BE2C (cell line): Measurements from ENCODE around the gene SPINT2. TPM values are rescaled to one million over a fixed set of nuclear protein-coding genes. Genes with fewer than 3 reads are reported as not detected.

Experiments used
- DNase-seq: peaks from one replicate; pipeline ENCODE4 v3.0.0-alpha.2; 2020
- H3K27me3 ChIP-seq: fragments of 250-450 bp; sonication (Bioruptor Pico); 2 replicates; pipeline ENCODE4 v1.5.1; 2020; ENCODE audit warnings: mild to moderate bottlenecking
- H3K36me3 ChIP-seq: fragments of 250-450 bp; sonication (Bioruptor Pico); 2 replicates; pipeline ENCODE4 v1.5.1; 2020; ENCODE audit warnings: mild to moderate bottlenecking
- H3K4me1 ChIP-seq: fragments of 250-450 bp; sonication (Bioruptor Pico); 2 replicates; pipeline ENCODE4 v1.5.1; 2020
- H3K4me3 ChIP-seq: 2 replicates; pipeline ENCODE4 v1.5.1; 2011; ENCODE audit warnings: low read depth, low read length
- H3K9me3 ChIP-seq: fragments of 250-450 bp; sonication (Bioruptor Pico); 2 replicates; pipeline ENCODE4 v1.5.1; 2020
- polyA plus RNA-seq: library from polyadenylated mRNA; unstranded; fragments of >200 nt; gene quantifications from one replicate; pipeline ENCODE4 v1.2.1, GENCODE V29; 2012; ENCODE audit warnings: low read depth, missing spikeins; ENCODE audit not compliant: insufficient read length, insufficient read depth
- TF ChIP-seq, protein P1 (sequence below): IDR thresholded peaks from 2 replicates; pipeline ENCODE4 v1.5.1; 2012; ENCODE audit warnings: mild to moderate bottlenecking, low read depth, low read length

SPINT2 gene, protein sequence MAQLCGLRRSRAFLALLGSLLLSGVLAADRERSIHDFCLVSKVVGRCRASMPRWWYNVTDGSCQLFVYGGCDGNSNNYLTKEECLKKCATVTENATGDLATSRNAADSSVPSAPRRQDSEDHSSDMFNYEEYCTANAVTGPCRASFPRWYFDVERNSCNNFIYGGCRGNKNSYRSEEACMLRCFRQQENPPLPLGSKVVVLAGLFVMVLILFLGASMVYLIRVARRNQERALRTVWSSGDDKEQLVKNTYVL
- 0.76 TPM for polyA plus RNA-seq

DNA sequence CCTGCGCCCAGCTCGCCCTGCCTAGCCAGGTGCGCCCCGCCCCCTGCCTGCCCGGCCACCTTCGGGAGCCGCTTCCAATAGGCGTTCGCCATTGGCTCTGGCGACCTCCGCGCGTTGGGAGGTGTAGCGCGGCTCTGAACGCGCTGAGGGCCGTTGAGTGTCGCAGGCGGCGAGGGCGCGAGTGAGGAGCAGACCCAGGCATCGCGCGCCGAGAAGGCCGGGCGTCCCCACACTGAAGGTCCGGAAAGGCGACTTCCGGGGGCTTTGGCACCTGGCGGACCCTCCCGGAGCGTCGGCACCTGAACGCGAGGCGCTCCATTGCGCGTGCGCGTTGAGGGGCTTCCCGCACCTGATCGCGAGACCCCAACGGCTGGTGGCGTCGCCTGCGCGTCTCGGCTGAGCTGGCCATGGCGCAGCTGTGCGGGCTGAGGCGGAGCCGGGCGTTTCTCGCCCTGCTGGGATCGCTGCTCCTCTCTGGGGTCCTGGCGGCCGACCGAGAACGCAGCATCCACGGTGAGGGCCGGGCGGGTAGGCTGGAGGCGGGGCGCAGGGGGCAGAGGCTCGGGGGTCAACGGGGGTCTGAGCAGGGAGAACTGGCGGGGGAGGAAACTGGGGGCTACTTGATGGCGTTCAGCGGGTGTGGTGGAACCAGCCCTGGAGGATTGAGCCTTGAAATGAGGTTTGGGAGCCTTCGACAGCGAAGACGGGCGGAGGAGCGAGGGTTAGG is at the start of gene SPINT2:
TSS of gene SPINT2 (plus strand) at position 88 of the 727 bp plus-strand sequence. CDS start at position 408, 320 bp downstream.
- no peaks in the 10 kb centered on the region for H3K9me3 ChIP-seq
- no peaks in the 10 kb centered on the region for H3K36me3 ChIP-seq
- no peak within 1 kb of the TSS for H3K4me3 ChIP-seq
- H3K27me3 ChIP-seq: no peaks in the 10 kb centered on the region
- no peak for DNase-seq
- H3K4me1 ChIP-seq: no peaks in the 10 kb centered on the region
- TF ChIP-seq, protein P1, sequence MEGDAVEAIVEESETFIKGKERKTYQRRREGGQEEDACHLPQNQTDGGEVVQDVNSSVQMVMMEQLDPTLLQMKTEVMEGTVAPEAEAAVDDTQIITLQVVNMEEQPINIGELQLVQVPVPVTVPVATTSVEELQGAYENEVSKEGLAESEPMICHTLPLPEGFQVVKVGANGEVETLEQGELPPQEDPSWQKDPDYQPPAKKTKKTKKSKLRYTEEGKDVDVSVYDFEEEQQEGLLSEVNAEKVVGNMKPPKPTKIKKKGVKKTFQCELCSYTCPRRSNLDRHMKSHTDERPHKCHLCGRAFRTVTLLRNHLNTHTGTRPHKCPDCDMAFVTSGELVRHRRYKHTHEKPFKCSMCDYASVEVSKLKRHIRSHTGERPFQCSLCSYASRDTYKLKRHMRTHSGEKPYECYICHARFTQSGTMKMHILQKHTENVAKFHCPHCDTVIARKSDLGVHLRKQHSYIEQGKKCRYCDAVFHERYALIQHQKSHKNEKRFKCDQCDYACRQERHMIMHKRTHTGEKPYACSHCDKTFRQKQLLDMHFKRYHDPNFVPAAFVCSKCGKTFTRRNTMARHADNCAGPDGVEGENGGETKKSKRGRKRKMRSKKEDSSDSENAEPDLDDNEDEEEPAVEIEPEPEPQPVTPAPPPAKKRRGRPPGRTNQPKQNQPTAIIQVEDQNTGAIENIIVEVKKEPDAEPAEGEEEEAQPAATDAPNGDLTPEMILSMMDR: no peak

DNA sequence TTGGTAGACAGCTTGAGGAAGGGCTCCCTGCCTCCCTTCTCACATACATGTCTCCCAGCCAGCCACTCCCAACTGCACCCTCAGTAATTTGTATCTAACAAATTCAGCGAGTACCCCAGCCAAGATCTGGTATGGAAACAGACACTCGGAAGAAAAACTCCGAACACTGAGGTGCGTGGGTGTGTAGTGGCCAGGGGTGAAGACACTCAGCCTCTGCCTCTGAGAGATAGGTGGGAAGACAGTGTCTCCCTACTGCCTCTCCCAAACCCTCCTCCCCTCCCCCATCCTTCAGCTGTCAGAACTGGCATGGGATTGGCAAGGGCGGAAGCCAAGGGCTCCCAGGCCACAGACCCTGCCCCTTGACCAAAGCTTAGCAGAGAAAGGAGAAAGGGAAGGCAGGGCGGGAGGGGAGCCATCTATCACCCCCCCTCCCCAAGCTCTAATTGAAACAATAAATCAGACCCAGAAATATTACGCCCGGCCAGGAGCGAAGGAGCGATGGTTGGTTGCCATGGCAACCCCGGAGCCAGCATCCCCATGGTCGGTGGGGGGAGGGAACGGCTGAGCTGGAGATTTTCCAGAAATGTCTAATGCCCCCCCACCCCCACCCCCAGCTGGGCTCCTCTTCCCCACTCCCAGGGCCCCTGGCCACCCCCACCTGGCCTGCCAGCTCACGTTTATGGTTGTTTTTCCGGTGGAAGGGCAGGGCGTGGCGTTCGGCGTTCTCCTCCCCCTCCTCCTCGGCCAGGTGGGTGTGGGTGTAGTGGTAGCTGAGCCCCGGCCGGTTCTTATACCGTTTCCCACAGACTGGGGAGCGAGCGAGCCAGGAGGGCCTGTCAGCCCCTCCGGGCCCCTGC is 47.4 kb upstream of the SPINT2 start:
- Histone ChIP-seq H3K9me3 (no peaks in the 10 kb centered on the region), H3K4me3 (no peak overlapping the region), H3K4me1 (no peaks in the 10 kb centered on the region), H3K27me3 (no peaks in the 10 kb centered on the region), H3K36me3 (peaks cover 43% of the 10 kb centered on the region)
- no peak for DNase-seq
- TF ChIP-seq, protein P1: no peak

DNA sequence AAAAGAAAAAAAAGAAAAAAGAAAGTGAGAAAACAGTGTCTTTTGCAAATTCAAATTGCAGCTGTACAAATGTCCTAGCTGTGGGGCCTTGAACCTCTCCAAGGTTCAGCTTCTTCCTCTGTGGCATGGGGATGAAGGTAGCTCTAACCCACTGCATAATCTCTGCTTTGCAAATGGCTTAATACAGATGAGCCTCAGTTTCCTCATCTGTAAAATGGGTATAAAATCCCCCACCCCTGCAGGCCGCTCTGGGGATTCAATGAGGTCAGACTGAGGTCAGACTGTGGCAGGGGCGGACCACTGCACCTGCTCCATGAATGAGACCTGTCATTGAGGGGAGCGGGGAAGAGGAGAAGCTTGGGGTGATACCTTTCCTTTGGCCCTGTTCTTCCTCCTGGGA is 46.2 kb upstream of the SPINT2 start:
- H3K4me3 ChIP-seq: no peak overlapping the region
- TF ChIP-seq, protein P1: no peak
- H3K4me1 ChIP-seq: no peaks in the 10 kb centered on the region
- H3K9me3 ChIP-seq: no peaks in the 10 kb centered on the region
- peaks cover 43% of the 10 kb centered on the region for H3K36me3 ChIP-seq
- H3K27me3 ChIP-seq: no peaks in the 10 kb centered on the region
- no peak for DNase-seq

DNA sequence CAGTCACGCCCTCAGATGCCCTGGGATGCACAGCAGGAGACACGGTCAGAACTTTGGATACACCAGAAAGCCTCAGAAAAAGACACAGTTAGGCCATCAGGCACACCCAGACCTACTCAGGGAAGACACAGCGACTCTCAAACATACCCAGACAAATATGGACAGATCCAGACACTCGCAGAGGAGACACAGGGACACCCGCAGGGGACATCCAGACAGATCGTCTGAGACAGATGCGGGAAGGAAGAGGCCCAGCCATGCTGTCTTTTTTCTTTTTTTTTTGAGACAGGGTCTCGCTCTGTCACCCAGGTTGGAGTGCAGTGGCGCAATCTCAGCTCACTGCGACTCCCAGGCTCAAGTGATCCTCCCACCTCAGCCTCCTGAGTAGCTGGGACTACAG is 45.2 kb upstream of the SPINT2 start:
- Histone ChIP-seq H3K4me1 (no peaks in the 10 kb centered on the region), H3K27me3 (no peaks in the 10 kb centered on the region), H3K4me3 (no peak overlapping the region), H3K36me3 (peaks cover 39% of the 10 kb centered on the region), H3K9me3 (no peaks in the 10 kb centered on the region)
- TF ChIP-seq, protein P1: no peak
- no peak for DNase-seq

DNA sequence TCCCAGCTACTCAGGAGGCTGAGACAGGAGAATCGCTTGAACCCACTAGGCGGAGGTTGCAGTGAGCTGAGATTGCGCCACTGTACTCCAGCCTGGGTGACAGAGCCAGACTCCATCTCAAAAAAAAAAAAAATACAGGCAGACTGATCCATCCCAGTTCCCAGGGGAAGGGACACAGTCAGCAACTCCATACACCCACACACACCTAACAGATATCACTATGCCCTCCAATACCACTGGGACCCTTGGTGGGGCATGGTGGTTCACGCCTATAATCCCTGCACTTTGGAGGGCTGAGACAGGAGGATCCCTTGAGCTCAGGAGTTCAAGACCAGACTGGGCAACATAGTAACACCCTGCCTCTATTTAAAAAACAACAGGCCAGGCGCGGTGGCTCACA is 43.0 kb upstream of the SPINT2 start:
- no peak overlapping the region for H3K4me3 ChIP-seq
- peaks cover 26% of the 10 kb centered on the region for H3K36me3 ChIP-seq
- no peak for DNase-seq
- TF ChIP-seq, protein P1: no peak
- H3K4me1 ChIP-seq: no peaks in the 10 kb centered on the region
- no peaks in the 10 kb centered on the region for H3K9me3 ChIP-seq
- H3K27me3 ChIP-seq: no peaks in the 10 kb centered on the region
